Measurements from ENCODE around the gene PRPH.

PRPH gene

DNA sequence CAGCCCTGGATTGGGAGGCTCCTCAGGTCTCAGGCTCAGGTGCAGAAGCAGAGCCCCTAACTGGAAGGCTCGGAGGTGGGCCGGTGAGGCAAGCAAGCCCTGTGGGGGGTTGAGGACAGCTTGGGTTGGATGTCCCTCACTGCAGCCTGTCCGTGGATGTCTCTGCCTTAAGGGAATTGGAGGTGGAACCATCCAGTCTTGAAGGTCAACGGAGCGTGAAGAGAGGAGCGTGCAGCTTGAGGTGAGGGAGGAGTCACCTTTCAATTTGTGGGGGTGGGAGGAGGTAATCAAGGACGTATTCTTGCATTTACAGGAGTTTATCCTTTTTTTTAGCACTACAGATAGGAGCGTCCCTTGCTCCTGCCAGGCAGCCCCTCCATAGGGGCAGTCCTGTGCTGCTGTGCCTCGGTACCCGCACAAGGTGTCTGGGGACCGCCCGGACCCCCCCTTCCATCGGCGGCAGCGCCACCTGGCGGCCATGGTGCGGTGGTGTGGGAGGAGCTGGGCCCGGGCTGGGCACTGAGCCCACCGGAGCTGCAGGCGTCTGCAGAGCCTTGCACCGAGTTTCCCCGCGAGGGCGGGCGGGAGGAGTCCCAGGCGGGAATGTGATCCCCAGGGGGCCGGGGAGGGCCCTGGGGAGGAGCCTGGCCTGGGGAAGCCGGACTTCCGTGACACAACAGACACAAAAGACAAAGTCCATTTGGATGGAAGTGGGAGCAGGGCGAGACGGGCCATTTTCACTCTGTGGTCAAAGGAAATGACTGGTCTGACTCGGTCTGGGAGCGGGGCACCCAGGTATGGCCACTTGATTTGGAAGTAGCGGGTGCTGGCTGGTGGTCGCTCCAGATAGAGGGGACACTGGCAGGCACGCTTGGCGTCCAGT lies 52.6 kb downstream of the PRPH start:
- peak; percentile 17 for DNase-seq

All from NCI-H1092 (cell line).